ENCODE data around the gene RAX2. TPM values are rescaled to one million over a fixed set of nuclear protein-coding genes. Genes with fewer than 3 reads are reported as not detected.
A peak's percentile ranks its signal among the peaks of the same experiment; 100 is the strongest.

Gene RAX2
- polyA plus RNA-seq, 1 experiment, result not detected

DNA sequence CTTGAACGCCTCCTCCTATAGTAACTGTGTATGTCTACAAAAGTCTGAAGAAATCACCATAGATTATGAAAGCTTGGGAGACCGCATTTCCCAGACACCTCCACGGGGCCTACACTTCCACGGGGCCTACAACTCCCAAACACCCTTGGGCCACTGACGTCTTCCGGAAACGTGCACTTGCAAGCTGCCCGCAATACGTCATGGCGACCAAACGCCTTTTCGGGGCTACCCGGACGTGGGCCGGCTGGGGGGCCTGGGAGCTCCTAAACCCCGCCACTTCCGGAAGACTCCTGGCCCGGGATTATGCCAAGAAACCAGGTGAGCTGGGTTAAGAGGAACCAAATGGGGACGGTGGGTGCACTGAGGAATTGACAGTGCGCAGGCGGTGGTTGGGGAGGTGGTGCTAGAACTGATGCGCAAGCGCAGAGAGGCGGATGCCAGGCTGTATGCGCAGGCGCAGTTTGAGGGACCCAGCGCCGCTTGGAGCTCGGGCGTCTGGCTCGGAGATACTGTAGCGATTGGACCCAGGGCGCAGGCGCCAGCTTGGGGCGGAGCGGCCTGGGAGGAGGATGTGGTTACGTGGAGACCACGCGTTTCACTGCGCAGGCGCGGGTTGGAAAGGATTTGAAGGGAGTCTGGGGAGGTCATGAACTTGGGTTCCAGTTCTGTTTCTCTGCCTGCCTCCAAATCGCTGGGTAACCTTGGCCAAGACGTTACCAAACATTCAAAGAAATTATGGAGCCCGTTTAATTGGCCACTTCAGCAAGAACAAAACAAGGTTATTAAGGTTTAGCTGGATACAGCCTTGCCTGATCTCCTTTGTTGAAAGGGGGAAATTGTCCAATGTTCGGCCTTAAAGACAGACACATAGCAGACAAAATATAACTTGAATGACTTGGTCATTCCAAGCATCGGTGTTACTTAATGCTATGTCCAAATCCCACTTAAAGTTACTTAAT is 9.2 kb downstream of the RAX2 start, which contains the start of gene MRPL54:
Gene MRPL54, plus strand, starts transcription at position 182 of the 959 bp plus-strand sequence. Its CDS starts 19 bp downstream, at position 201.
- H3K36me3 ChIP-seq (ENCODE audit: control insufficient read depth, insufficient read depth, low read length), result peaks cover 11% of the 10 kb centered on the region
- ChIA-PET POLR2A (interaction anchor here (0.5 to 1.0 kb wide), 2 partner anchors 10 to 31 kb away, joined by 3 read pairs; no protein-coding TSS in a partner anchor), CTCF (interaction anchor here (0.6 to 1.9 kb wide), 9 partner anchors 9 to 377 kb away, joined by 3 to 8 read pairs (median 4); partner anchors contain the start of gene RAX2)
- peak; percentile 90 for DNase-seq (ENCODE audit: low read depth)
- peak within 1 kb of the TSS; percentile 90 for H3K4me3 ChIP-seq (ENCODE audit: low read depth, low read length)
- no peaks in the 10 kb centered on the region for H3K27me3 ChIP-seq (ENCODE audit: control insufficient read depth, insufficient read depth, low read length)
- TF ChIP-seq, protein P1, sequence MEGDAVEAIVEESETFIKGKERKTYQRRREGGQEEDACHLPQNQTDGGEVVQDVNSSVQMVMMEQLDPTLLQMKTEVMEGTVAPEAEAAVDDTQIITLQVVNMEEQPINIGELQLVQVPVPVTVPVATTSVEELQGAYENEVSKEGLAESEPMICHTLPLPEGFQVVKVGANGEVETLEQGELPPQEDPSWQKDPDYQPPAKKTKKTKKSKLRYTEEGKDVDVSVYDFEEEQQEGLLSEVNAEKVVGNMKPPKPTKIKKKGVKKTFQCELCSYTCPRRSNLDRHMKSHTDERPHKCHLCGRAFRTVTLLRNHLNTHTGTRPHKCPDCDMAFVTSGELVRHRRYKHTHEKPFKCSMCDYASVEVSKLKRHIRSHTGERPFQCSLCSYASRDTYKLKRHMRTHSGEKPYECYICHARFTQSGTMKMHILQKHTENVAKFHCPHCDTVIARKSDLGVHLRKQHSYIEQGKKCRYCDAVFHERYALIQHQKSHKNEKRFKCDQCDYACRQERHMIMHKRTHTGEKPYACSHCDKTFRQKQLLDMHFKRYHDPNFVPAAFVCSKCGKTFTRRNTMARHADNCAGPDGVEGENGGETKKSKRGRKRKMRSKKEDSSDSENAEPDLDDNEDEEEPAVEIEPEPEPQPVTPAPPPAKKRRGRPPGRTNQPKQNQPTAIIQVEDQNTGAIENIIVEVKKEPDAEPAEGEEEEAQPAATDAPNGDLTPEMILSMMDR (IDR thresholded peaks at IDR 0.05; ENCODE audit: insufficient read depth, low read depth, low read length), result no peak

DNA sequence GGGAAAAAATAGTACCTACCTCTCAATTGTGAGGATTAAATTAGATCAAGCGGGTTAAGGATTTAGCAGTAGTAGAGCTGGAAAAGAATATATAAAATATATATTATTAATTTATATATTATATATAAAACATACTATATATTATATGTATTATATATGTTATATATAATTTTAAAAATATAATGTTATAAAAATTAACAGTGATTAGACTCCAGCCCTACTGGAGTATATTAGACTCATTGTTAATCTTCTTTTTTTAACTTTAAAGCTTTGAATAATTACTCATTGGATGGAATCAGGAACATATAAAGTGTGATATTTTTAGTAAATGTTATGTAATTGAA is 9.9 kb downstream of the RAX2 start:
- ChIA-PET CTCF (interaction anchor here (0.6 to 1.9 kb wide), 5 partner anchors 9 to 100 kb away, joined by 3 to 8 read pairs (median 4); partner anchors contain the start of gene RAX2), POLR2A (interaction anchor here (1.0 kb wide), 1 partner anchor 9 kb away, joined by 3 read pairs; no protein-coding TSS in a partner anchor)

DNA sequence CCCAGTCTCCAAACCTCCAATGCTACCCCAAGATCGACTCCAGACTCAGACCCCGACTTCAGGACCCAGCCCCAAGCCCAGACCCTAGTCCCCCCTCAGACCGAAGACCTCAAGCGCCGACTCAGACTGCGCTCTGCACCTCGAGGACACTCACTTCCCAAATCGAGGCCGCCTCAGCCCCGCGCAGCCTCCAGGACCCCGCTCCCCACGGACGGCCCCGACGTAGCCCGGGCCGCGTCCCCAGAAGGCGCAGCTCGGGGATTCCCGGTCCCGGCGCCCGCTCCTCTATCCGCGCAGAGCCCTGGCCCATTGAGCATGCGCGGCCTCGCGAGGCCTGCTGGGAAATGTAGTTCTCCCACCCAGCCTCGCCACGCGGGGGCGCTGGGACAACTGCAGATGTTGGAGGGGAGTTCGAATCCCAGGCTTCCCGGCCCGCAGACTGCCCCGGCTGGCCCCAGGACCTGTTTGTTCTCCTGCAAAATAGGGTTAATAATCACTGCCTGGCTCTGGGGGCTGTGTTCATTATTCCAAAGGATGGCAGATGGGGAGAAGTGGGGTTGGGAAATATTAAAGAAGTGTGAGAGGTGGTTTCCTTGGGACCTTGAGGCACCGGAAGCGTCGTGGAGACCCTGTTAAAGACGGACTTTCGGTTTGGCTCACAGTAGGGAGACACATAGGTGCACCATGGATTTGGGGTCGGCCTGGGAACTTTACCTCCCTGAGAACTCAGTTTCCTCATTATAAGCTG is 10.5 kb downstream of the RAX2 start, which contains the start of gene APBA3:
Gene APBA3, minus strand, starts transcription at position 311 of the 748 bp plus-strand sequence. CDS start 1,428 bp downstream, outside the sequence.
- POLR2A ChIA-PET, result no interaction called here
- CTCF ChIA-PET, result interaction anchor here (0.6 to 1.9 kb wide), 7 partner anchors 10 to 101 kb away, joined by 3 to 8 read pairs (median 4); partner anchors contain the start of gene RAX2
- peak within 1 kb of the TSS; percentile 90 for H3K4me3 ChIP-seq (ENCODE audit: low read depth, low read length)
- peak; percentile 29 for DNase-seq (ENCODE audit: low read depth)
- TF ChIP-seq, protein P1 (IDR thresholded peaks at IDR 0.05; ENCODE audit: insufficient read depth, low read depth, low read length), result peak; percentile 75
- peaks cover 6% of the 10 kb centered on the region for H3K36me3 ChIP-seq (ENCODE audit: control insufficient read depth, insufficient read depth, low read length)
- H3K27me3 ChIP-seq (ENCODE audit: control insufficient read depth, insufficient read depth, low read length), result no peaks in the 10 kb centered on the region

More for the DNA sequence above, 9.9 kb downstream of the RAX2 start:
- Histone ChIP-seq H3K4me3 (ENCODE audit: low read depth, low read length) (no peak overlapping the region), H3K27me3 (ENCODE audit: control insufficient read depth, insufficient read depth, low read length) (no peaks in the 10 kb centered on the region), H3K36me3 (ENCODE audit: control insufficient read depth, insufficient read depth, low read length) (peaks cover 10% of the 10 kb centered on the region)
- no peak for DNase-seq (ENCODE audit: low read depth)
- TF ChIP-seq, protein P1 (IDR thresholded peaks at IDR 0.05; ENCODE audit: insufficient read depth, low read depth, low read length), result no peak

DNA sequence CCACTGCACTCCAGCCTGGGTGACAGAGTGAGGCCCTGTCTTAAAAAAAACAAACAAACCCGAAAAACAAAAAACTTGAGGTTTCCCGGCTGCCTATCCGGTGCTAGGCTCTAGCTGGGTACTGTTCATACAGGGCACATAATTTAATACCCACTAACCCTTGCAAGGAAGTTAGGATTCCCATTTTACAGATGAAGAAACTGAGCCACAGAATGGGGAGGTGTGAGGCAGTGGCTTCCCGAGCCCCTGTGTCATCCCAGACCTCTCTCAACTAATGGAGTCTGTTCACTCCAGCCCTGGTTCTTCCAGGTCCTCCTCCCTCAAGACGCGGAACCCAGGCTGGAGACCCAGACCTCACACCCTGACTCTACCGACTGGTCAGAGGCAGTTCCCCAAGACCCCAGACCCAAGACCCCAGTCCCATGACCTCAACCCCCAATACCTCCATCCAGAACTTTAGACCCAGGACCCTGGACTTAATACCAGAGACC is 11.1 kb downstream of the RAX2 start:
- H3K27me3 ChIP-seq (ENCODE audit: control insufficient read depth, insufficient read depth, low read length), result no peaks in the 10 kb centered on the region
- ChIA-PET POLR2A (no interaction called here), CTCF (interaction anchor here (1.0 to 1.9 kb wide), 3 partner anchors 9 to 70 kb away, joined by 3 to 4 read pairs (median 4); no protein-coding TSS in a partner anchor)
- DNase-seq (ENCODE audit: low read depth), result no peak
- H3K4me3 ChIP-seq (ENCODE audit: low read depth, low read length), result peak overlapping the region; percentile 73
- H3K36me3 ChIP-seq (ENCODE audit: control insufficient read depth, insufficient read depth, low read length), result peaks cover 6% of the 10 kb centered on the region
- TF ChIP-seq, protein P1 (IDR thresholded peaks at IDR 0.05; ENCODE audit: insufficient read depth, low read depth, low read length), result no peak
